HG02623 (cell line): ENCODE measurements around the gene TRAPPC1.

Experiments used
- ATAC-seq: cut with Tn5 transposase; IDR thresholded peaks from one replicate; pipeline ENCODE4 v1.9.1; 2021; ENCODE audit warnings: moderate library complexity; ENCODE audit not compliant: unreplicated experiment

The TRAPPC1 gene

GRCh38 chr17:7903154-7904103 lies 28.3 kb downstream of the TRAPPC1 start:
- no peak for ATAC-seq

GRCh38 chr17:7897773-7898172 lies 34.0 kb downstream of the TRAPPC1 start:
- ATAC-seq, result no peak

GRCh38 chr17:7897090-7897489 lies 34.7 kb downstream of the TRAPPC1 start:
- ATAC-seq, result no peak

- ATAC-seq, result no peak
Measured at GRCh38 chr17:7894866-7895265, 36.9 kb downstream of the TRAPPC1 start.

GRCh38 chr17:7894226-7894625 lies 37.5 kb downstream of the TRAPPC1 start:
- ATAC-seq, result no peak

- ATAC-seq, result no peak
Measured at GRCh38 chr17:7893187-7893880, 38.4 kb downstream of the TRAPPC1 start.

GRCh38 chr17:7889166-7889955 lies 42.4 kb downstream of the TRAPPC1 start:
- ATAC-seq, result no peak

GRCh38 chr17:7888184-7888920 lies 43.4 kb downstream of the TRAPPC1 start, which contains the start of gene CHD3:
TSS of gene CHD3 (plus strand) at chr17:7888789. CDS start at chr17:7889001, 212 bp downstream.
- ATAC-seq, result no peak

GRCh38 chr17:7887482-7888183 lies 44.1 kb downstream of the TRAPPC1 start:
- ATAC-seq, result peak; percentile 43

GRCh38 chr17:7887038-7887481 lies 44.7 kb downstream of the TRAPPC1 start:
- ATAC-seq, result no peak

- no peak for ATAC-seq
Measured at GRCh38 chr17:7886227-7887037, 45.3 kb downstream of the TRAPPC1 start.

- no peak for ATAC-seq
Measured at GRCh38 chr17:7885367-7886226, 46.1 kb downstream of the TRAPPC1 start.

- no peak for ATAC-seq
Measured at GRCh38 chr17:7884581-7885366, 47.0 kb downstream of the TRAPPC1 start.

- ATAC-seq, result no peak
Measured at GRCh38 chr17:7883781-7884386, 47.9 kb downstream of the TRAPPC1 start.

- no peak for ATAC-seq
Measured at GRCh38 chr17:7882629-7883028, 49.1 kb downstream of the TRAPPC1 start.

- ATAC-seq, result no peak
Measured at GRCh38 chr17:7882068-7882467, 49.7 kb downstream of the TRAPPC1 start.
